ENCODE data around the gene TECTB. TPM values are rescaled to one million over a fixed set of nuclear protein-coding genes. Genes with fewer than 3 reads are reported as not detected.

The TECTB gene
- 0.63 TPM in 1 of 2 replicates, not detected in the other for total RNA-seq (2014; rRNA removed; shearing (Covaris generic))
- polyA plus RNA-seq (2016; fragmentation: Nextera tagmentation; extraction: Ambion mirVana), result 0.21 TPM in 1 of 2 replicates, not detected in the other

- in situ Hi-C loops (cut with MboI), result no loop called here
- H3K36me3 ChIP-seq (ENCODE audit: low read depth), result no peaks in the 10 kb centered on the region
- H3K9me2 ChIP-seq (ENCODE audit: insufficient read depth), result no peaks in the 10 kb centered on the region
- H4K20me1 ChIP-seq (ENCODE audit: insufficient read depth), result no peaks in the 10 kb centered on the region
- no peaks in the 10 kb centered on the region for H3K27me3 ChIP-seq (replicated peaks; ENCODE audit: insufficient read depth)
- no peak within 1 kb of the TSS for H3K9ac ChIP-seq
- no peak within 1 kb of the TSS for H3K4me3 ChIP-seq
- DNase-seq, result no peak
- TF ChIP-seq EZH2phosphoT487 (IDR thresholded peaks at IDR 0.05; ENCODE audit: insufficient read depth, low read depth) (no peak), EZH2 (IDR thresholded peaks at IDR 0.05; ENCODE audit: insufficient read depth, poor library complexity, severe bottlenecking) (no peak)
- H2AFZ ChIP-seq, result no peak within 1 kb of the TSS
- H3K9me3 ChIP-seq (ENCODE audit: low read depth), result no peaks in the 10 kb centered on the region
- peaks cover 24% of the 10 kb centered on the region for H3K4me1 ChIP-seq (ENCODE audit: insufficient read depth)
- 53 to 55% methylated on average over 6 of the region's 6 CpGs for WGBS, 2 experiments (ENCODE audit: low coverage in 1 of 2, low lambda C conversion rate in 2 of 2, missing lambda C conversion rate in 2 of 2)
- H3F3A ChIP-seq (ENCODE audit: insufficient read depth), result peaks cover 14% of the 10 kb centered on the region
- no peak within 1 kb of the TSS for H3K4me2 ChIP-seq (ENCODE audit: unreplicated experiment)
- no peak within 1 kb of the TSS for H3K27ac ChIP-seq
- H3K79me2 ChIP-seq (ENCODE audit: insufficient read depth), result no peaks in the 10 kb centered on the region
These were observed at the start of gene TECTB for GRCh38 chr10:112283100-112283499. Gene TECTB, plus strand, starts transcription at chr10:112283400. Its CDS starts 335 bp downstream, at chr10:112283735.

- Histone ChIP-seq H4K20me1 (ENCODE audit: insufficient read depth) (no peaks in the 10 kb centered on the region), H3K36me3 (ENCODE audit: low read depth) (no peaks in the 10 kb centered on the region), H3K9ac (no peak overlapping the region), H2AFZ (no peak overlapping the region), H3K4me1 (ENCODE audit: insufficient read depth) (peaks cover 32% of the 10 kb centered on the region), H3K79me2 (ENCODE audit: insufficient read depth) (no peaks in the 10 kb centered on the region), H3F3A (ENCODE audit: insufficient read depth) (peaks cover 23% of the 10 kb centered on the region), H3K4me2 (ENCODE audit: unreplicated experiment) (no peak overlapping the region), H3K27ac (no peak overlapping the region), H3K9me2 (ENCODE audit: insufficient read depth) (no peaks in the 10 kb centered on the region), H3K27me3 (replicated peaks; ENCODE audit: insufficient read depth) (no peaks in the 10 kb centered on the region), H3K4me3 (no peak overlapping the region), H3K9me3 (ENCODE audit: low read depth) (peaks cover 3% of the 10 kb centered on the region)
- TF ChIP-seq EZH2 (IDR thresholded peaks at IDR 0.05; ENCODE audit: insufficient read depth, poor library complexity, severe bottlenecking) (no peak), EZH2phosphoT487 (IDR thresholded peaks at IDR 0.05; ENCODE audit: insufficient read depth, low read depth) (no peak)
- whole genome bisulfite sequencing, 2 experiments (ENCODE audit: low coverage in 1 of 2, low lambda C conversion rate in 2 of 2, missing lambda C conversion rate in 2 of 2), result 74 to 82% methylated on average over 7 of the region's 7 CpGs
- DNase-seq, result no peak
- in situ Hi-C loops (cut with MboI), result no loop called here
These were observed 48.1 kb upstream of the TECTB start for GRCh38 chr10:112235141-112235540.

GRCh38 chr10:112235920-112236319 is 47.3 kb upstream of the TECTB start:
- no peak for DNase-seq
- H3K4me1 ChIP-seq (ENCODE audit: insufficient read depth), result peaks cover 25% of the 10 kb centered on the region
- H3K9me3 ChIP-seq (ENCODE audit: low read depth), result peaks cover 3% of the 10 kb centered on the region
- in situ Hi-C loops (cut with MboI), result no loop called here
- WGBS, 2 experiments (ENCODE audit: low coverage in 1 of 2, low lambda C conversion rate in 2 of 2, missing lambda C conversion rate in 2 of 2), result 77 to 81% methylated on average over 4 of the region's 4 CpGs
- H3K27ac ChIP-seq, result no peak overlapping the region
- no peaks in the 10 kb centered on the region for H3K9me2 ChIP-seq (ENCODE audit: insufficient read depth)
- H3K9ac ChIP-seq, result no peak overlapping the region
- no peak overlapping the region for H3K4me3 ChIP-seq
- H3K4me2 ChIP-seq (ENCODE audit: unreplicated experiment), result no peak overlapping the region
- no peaks in the 10 kb centered on the region for H4K20me1 ChIP-seq (ENCODE audit: insufficient read depth)
- H3K36me3 ChIP-seq (ENCODE audit: low read depth), result no peaks in the 10 kb centered on the region
- H3K27me3 ChIP-seq (replicated peaks; ENCODE audit: insufficient read depth), result no peaks in the 10 kb centered on the region
- peaks cover 16% of the 10 kb centered on the region for H3F3A ChIP-seq (ENCODE audit: insufficient read depth)
- TF ChIP-seq EZH2phosphoT487 (IDR thresholded peaks at IDR 0.05; ENCODE audit: insufficient read depth, low read depth) (no peak), EZH2 (IDR thresholded peaks at IDR 0.05; ENCODE audit: insufficient read depth, poor library complexity, severe bottlenecking) (no peak)
- no peaks in the 10 kb centered on the region for H3K79me2 ChIP-seq (ENCODE audit: insufficient read depth)
- no peak overlapping the region for H2AFZ ChIP-seq

GRCh38 chr10:112236486-112236885 is 46.7 kb upstream of the TECTB start:
- H3K4me1 ChIP-seq (ENCODE audit: insufficient read depth), result peaks cover 19% of the 10 kb centered on the region
- no peak overlapping the region for H3K4me3 ChIP-seq
- in situ Hi-C loops (cut with MboI), result no loop called here
- no peak overlapping the region for H2AFZ ChIP-seq
- H3K27ac ChIP-seq, result no peak overlapping the region
- peaks cover 10% of the 10 kb centered on the region; the same call in 1 of the 2 replicates for H3F3A ChIP-seq (ENCODE audit: insufficient read depth)
- no peak overlapping the region for H3K9ac ChIP-seq
- no peak for DNase-seq
- no peak overlapping the region for H3K4me2 ChIP-seq (ENCODE audit: unreplicated experiment)
- no peaks in the 10 kb centered on the region for H3K9me2 ChIP-seq (ENCODE audit: insufficient read depth)
- H3K79me2 ChIP-seq (ENCODE audit: insufficient read depth), result no peaks in the 10 kb centered on the region
- H3K9me3 ChIP-seq (ENCODE audit: low read depth), result peaks cover 3% of the 10 kb centered on the region
- H4K20me1 ChIP-seq (ENCODE audit: insufficient read depth), result no peaks in the 10 kb centered on the region
- WGBS, 2 experiments (ENCODE audit: low coverage in 1 of 2, low lambda C conversion rate in 2 of 2, missing lambda C conversion rate in 2 of 2), result 93 to 94% methylated on average over 3 of the region's 3 CpGs
- H3K27me3 ChIP-seq (replicated peaks; ENCODE audit: insufficient read depth), result no peaks in the 10 kb centered on the region
- no peaks in the 10 kb centered on the region for H3K36me3 ChIP-seq (ENCODE audit: low read depth)
- TF ChIP-seq EZH2 (IDR thresholded peaks at IDR 0.05; ENCODE audit: insufficient read depth, poor library complexity, severe bottlenecking), result no peak
- TF ChIP-seq EZH2phosphoT487 (IDR thresholded peaks at IDR 0.05; ENCODE audit: insufficient read depth, low read depth), result no peak

Measured in GM23248 (cell line).